H4 (cell line): ENCODE measurements around the gene NCBP1. TPM values are rescaled to one million over a fixed set of nuclear protein-coding genes. Genes with fewer than 3 reads are reported as not detected.
"Not testable (repeated sequence)": the region's sequence is repeated elsewhere in the genome, so short reads cannot be mapped to it uniquely, and the experiment has no call there.

Experiments
- DNase-seq: peaks from one replicate; pipeline ENCODE4 v3.0.0-alpha.2; 2015; ENCODE audit warnings: low spot score
- total RNA-seq: library from RNA; depleted of rRNA; stranded (reverse); fragments of >200 nt; shearing (Covaris generic); gene quantifications from 2 replicates; pipeline ENCODE4 v1.2.3, GENCODE V29; 2014; rRNA removed

The NCBP1 gene
- total RNA-seq: 27.2 and 32.9 TPM in 2 replicates

- peak; percentile 95 for DNase-seq
Observed at GRCh38 chr9:97632985-97633858, at the start of gene NCBP1, which contains the start of gene TSTD2. TSS of gene NCBP1 (plus strand) at chr9:97633821. CDS start at chr9:97633882, 61 bp downstream. TSS of gene TSTD2 (minus strand) at chr9:97633368. CDS start at chr9:97627562, 5,806 bp downstream.

GRCh38 chr9:97584778-97585177, 48.8 kb upstream of the NCBP1 start:
- DNase-seq: not testable (repeated sequence)

GRCh38 chr9:97586909-97587308, 46.7 kb upstream of the NCBP1 start:
- not testable (repeated sequence) for DNase-seq

GRCh38 chr9:97591535-97591934, 42.1 kb upstream of the NCBP1 start:
- no peak for DNase-seq

- no peak for DNase-seq
Observed at GRCh38 chr9:97592126-97592525, 41.5 kb upstream of the NCBP1 start.

- no peak for DNase-seq
Observed at GRCh38 chr9:97593960-97594359, 39.7 kb upstream of the NCBP1 start.

- no peak for DNase-seq
Observed at GRCh38 chr9:97594381-97594921, 39.2 kb upstream of the NCBP1 start.

GRCh38 chr9:97596906-97597305, 36.7 kb upstream of the NCBP1 start:
- DNase-seq: no peak

GRCh38 chr9:97598461-97599288, 34.9 kb upstream of the NCBP1 start:
- peak; percentile 74 for DNase-seq

GRCh38 chr9:97599314-97599846, 34.2 kb upstream of the NCBP1 start:
- DNase-seq: no peak

- DNase-seq: no peak
Observed at GRCh38 chr9:97600531-97601227, 32.9 kb upstream of the NCBP1 start.

GRCh38 chr9:97601228-97601898, 32.3 kb upstream of the NCBP1 start:
- no peak for DNase-seq

- no peak for DNase-seq
Observed at GRCh38 chr9:97602430-97602829, 31.2 kb upstream of the NCBP1 start.

GRCh38 chr9:97604901-97605645, 28.5 kb upstream of the NCBP1 start:
- DNase-seq: no peak

- peak; percentile 45 for DNase-seq
Observed at GRCh38 chr9:97615439-97616072, 18.1 kb upstream of the NCBP1 start.

GRCh38 chr9:97617939-97618416, 15.6 kb upstream of the NCBP1 start:
- DNase-seq: no peak

GRCh38 chr9:97620063-97620462, 13.6 kb upstream of the NCBP1 start:
- DNase-seq: not testable (repeated sequence)

GRCh38 chr9:97622483-97622882, 11.1 kb upstream of the NCBP1 start:
- not testable (repeated sequence) for DNase-seq

- no peak for DNase-seq
Observed at GRCh38 chr9:97623946-97624345, 9.7 kb upstream of the NCBP1 start.
